ENCODE data around the gene USP2.
A peak's percentile ranks its signal among the peaks of the same experiment; 100 is the strongest.

USP2 gene

GRCh38 chr11:119363851-119364590 lies 17.5 kb downstream of the USP2 start:
- DNase-seq (ENCODE audit: low read depth in 3 of 3) = peak in 2 of 3 experiments; percentile 27 to 47

GRCh38 chr11:119363081-119363850 lies 18.2 kb downstream of the USP2 start:
- DNase-seq (ENCODE audit: low read depth in 3 of 3) = no peak

- DNase-seq (ENCODE audit: low read depth in 3 of 3) = no peak
Measured at GRCh38 chr11:119362741-119363080, 18.8 kb downstream of the USP2 start.

- no peak for DNase-seq (ENCODE audit: low read depth in 3 of 3)
Measured at GRCh38 chr11:119361941-119362725, 19.4 kb downstream of the USP2 start.

GRCh38 chr11:119361056-119361787 lies 20.3 kb downstream of the USP2 start:
- DNase-seq (ENCODE audit: low read depth in 3 of 3) = peak in 2 of 3 experiments; percentile 22 to 55

- DNase-seq (ENCODE audit: low read depth in 3 of 3) = no peak
Measured at GRCh38 chr11:119359365-119360214, 21.9 kb downstream of the USP2 start.

- DNase-seq (ENCODE audit: low read depth in 3 of 3) = no peak
Measured at GRCh38 chr11:119357074-119357473, 24.4 kb downstream of the USP2 start.

- DNase-seq (ENCODE audit: low read depth in 3 of 3) = peak; percentile 39 to 71 (median 51)
Measured at GRCh38 chr11:119356349-119357031, 25.0 kb downstream of the USP2 start.

GRCh38 chr11:119355091-119355843 lies 26.2 kb downstream of the USP2 start:
- no peak for DNase-seq (ENCODE audit: low read depth in 3 of 3)

- no peak for DNase-seq (ENCODE audit: low read depth in 3 of 3)
Measured at GRCh38 chr11:119352857-119353260, 28.6 kb downstream of the USP2 start.

GRCh38 chr11:119351232-119351631 lies 30.3 kb downstream of the USP2 start:
- no peak for DNase-seq (ENCODE audit: low read depth in 3 of 3)

GRCh38 chr11:119350302-119350701 lies 31.2 kb downstream of the USP2 start:
- DNase-seq (ENCODE audit: low read depth in 3 of 3) = no peak

- DNase-seq (ENCODE audit: low read depth in 3 of 3) = no peak
Measured at GRCh38 chr11:119347940-119348605, 33.4 kb downstream of the USP2 start.

GRCh38 chr11:119347242-119347641 lies 34.2 kb downstream of the USP2 start:
- no peak for DNase-seq (ENCODE audit: low read depth in 3 of 3)

GRCh38 chr11:119346605-119347004 lies 34.9 kb downstream of the USP2 start, which contains the start of gene MFRP:
Gene MFRP (minus strand): TSS chr11:119346705. CDS start chr11:119346513, 192 bp downstream.
- DNase-seq (ENCODE audit: low read depth in 3 of 3) = no peak

- no peak for DNase-seq (ENCODE audit: low read depth in 3 of 3)
Measured at GRCh38 chr11:119345685-119346084, 35.8 kb downstream of the USP2 start.

- DNase-seq (ENCODE audit: low read depth in 3 of 3) = no peak
Measured at GRCh38 chr11:119344291-119345010, 37.0 kb downstream of the USP2 start.

- no peak for DNase-seq (ENCODE audit: low read depth in 3 of 3)
Measured at GRCh38 chr11:119343726-119344125, 37.8 kb downstream of the USP2 start.
